ENCODE results near the gene LRRC14B.

DNA sequence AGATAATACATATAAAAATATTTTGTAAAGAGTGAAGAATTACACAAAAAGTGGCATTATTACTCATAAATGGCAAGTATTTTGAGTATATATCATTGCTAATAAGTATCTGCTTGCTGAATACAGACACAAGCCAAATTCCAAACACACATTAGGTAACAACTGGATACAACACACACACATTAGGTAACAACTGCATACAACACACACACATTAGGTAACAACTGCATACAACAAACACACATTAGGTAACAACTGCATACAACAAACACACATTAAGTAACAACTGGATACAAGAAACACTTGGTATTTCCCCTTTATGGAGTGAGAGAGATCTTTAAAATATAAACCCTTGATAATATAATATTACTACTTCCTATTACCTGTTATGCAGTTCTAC, 13.2 kb downstream of the LRRC14B start:
- no peak for TF ChIP-seq CTCF (optimal IDR thresholded peaks at IDR 0.05 in 1 of 3, IDR thresholded peaks at IDR 0.05 in 1 of 3, conservative IDR thresholded peaks at IDR 0.05 in 1 of 3; ENCODE audit: extremely low read depth in 1 of 3, insufficient read depth in 2 of 3, low read length in 3 of 3)
- TF ChIP-seq EZH2 (IDR thresholded peaks at IDR 0.05; ENCODE audit: low read length) = no peak
